ENCODE results near the gene LARP4B.

GRCh38 chr10:794382-794956 lies 137.0 kb downstream of the LARP4B start:
- TF ChIP-seq GATA2 (IDR thresholded peaks at IDR 0.05; ENCODE audit: low read depth, low read length): no peak
- no peak for TF ChIP-seq GATA3 (IDR thresholded peaks at IDR 0.05; ENCODE audit: low read depth, low read length)
